Activated CD4-positive, alpha-beta T cell treated with anti-CD3 and anti-CD28 coated beads, Interleukin-2, Interleukin-4, amounts not matched to agents 100 ng/mL and 50 ng/mL, durations not matched to agents 16 hours and 8 hours (primary cell): Measurements from ENCODE around the gene MAP3K14.
A peak's percentile ranks its signal among the peaks of the same experiment; 100 is the strongest.

Source experiments
- DNase-seq: peaks from one replicate; pipeline ENCODE4 v3.0.0-alpha.2; 2020; ENCODE audit warnings: low spot score

MAP3K14 gene

GRCh38 chr17:45338996-45339535 lies 22.2 kb upstream of the MAP3K14 start:
- DNase-seq: no peak

- DNase-seq: no peak
Observed at GRCh38 chr17:45338023-45338781, 21.4 kb upstream of the MAP3K14 start.

GRCh38 chr17:45336390-45337182 lies 19.8 kb upstream of the MAP3K14 start:
- DNase-seq: no peak

- DNase-seq: no peak
Observed at GRCh38 chr17:45335721-45336120, 18.9 kb upstream of the MAP3K14 start.

- DNase-seq: no peak
Observed at GRCh38 chr17:45334701-45335677, 18.2 kb upstream of the MAP3K14 start.

GRCh38 chr17:45334231-45334630 lies 17.4 kb upstream of the MAP3K14 start:
- no peak for DNase-seq

GRCh38 chr17:45333702-45334092 lies 16.9 kb upstream of the MAP3K14 start:
- no peak for DNase-seq

GRCh38 chr17:45332989-45333701 lies 16.3 kb upstream of the MAP3K14 start:
- DNase-seq: no peak

GRCh38 chr17:45332505-45332904 lies 15.7 kb upstream of the MAP3K14 start:
- DNase-seq: no peak

GRCh38 chr17:45326626-45327025 lies 9.8 kb upstream of the MAP3K14 start:
- DNase-seq: no peak

- DNase-seq: no peak
Observed at GRCh38 chr17:45325810-45326209, 9.0 kb upstream of the MAP3K14 start.

- no peak for DNase-seq
Observed at GRCh38 chr17:45324336-45324735, 7.5 kb upstream of the MAP3K14 start.

- no peak for DNase-seq
Observed at GRCh38 chr17:45322168-45322567, 5.3 kb upstream of the MAP3K14 start.

GRCh38 chr17:45320931-45321461 lies 4.2 kb upstream of the MAP3K14 start:
- DNase-seq: peak; percentile 72

- no peak for DNase-seq
Observed at GRCh38 chr17:45320349-45320930, 3.6 kb upstream of the MAP3K14 start.

GRCh38 chr17:45319239-45319703 lies 2.5 kb upstream of the MAP3K14 start:
- DNase-seq: no peak

GRCh38 chr17:45318561-45319230 lies 1.9 kb upstream of the MAP3K14 start:
- DNase-seq: no peak

- peak; percentile 100 for DNase-seq
Observed at GRCh38 chr17:45317111-45317928, 500 bp upstream of the MAP3K14 start.
